ENCODE measurements around the gene CPED1. TPM values are rescaled to one million over a fixed set of nuclear protein-coding genes. Genes with fewer than 3 reads are reported as not detected.

The CPED1 gene
- total RNA-seq, 1 donor from 2014 or later: 58.6 TPM

DNA sequence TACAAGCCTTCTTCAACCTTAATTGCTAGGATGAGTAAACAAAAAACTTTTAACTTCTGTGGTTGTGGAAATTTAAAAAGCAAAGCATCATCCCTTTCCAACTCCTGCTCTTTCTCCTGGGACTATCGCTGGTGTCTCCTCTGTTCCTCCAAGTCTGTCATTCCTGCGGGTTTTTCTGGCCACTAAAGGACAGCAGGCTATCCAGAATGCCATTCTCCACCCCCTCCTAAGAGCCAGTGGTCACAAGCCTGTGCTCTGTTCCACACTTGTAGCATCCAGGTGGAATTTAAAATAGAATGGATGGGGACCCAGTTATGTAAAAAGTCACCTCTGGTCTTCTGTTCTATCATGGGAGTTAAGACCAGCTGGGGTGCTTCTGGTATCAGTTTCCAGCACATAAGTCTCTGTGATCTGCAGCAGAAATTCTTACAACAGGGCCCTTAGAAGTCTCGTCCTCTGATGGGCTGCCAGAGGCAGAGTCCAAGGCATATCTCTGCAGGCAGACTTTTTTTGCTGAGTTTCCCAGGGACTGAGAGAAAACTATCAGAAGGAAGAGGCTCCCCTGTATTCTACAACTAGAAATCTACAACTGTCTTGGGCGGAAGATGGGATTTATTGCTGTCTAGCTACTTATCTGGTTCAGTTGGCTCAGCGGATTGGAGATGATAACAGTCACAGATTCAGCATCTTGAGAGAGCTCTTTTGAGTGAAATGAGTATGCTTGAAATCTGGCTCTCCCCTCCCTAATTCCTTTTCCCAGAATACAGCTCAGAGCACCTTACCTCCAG, 335.2 kb downstream of the CPED1 start:
- DNase-seq (ENCODE audit: low spot score): no peak

DNA sequence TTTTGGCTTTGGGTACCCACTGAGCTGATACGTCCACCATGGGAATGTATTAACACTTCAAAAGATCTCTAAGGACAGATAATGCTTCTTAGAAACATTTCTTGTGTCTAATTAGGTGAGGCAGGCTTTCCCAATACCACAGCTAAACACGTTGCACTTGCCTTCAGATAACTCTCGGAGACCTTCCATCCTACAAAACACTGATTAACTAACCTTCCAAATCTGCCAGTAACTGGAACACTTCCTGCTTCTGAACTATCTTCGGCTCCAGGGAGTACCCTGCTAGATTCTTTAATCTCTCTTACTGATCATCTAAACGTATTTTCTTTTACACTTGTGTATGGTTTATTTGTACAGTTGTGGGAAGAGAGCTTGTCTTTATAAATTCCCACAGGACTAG, 339.2 kb downstream of the CPED1 start:
- DNase-seq (ENCODE audit: low spot score): no peak

GRCh38 chr7:121328508-121329190, 340.1 kb downstream of the CPED1 start, which contains the start of gene WNT16:
TSS of gene WNT16 (plus strand) at chr7:121329000. CDS start at chr7:121329293, 293 bp downstream.
- DNase-seq (ENCODE audit: low spot score): no peak

GRCh38 chr7:121329191-121330052, 340.9 kb downstream of the CPED1 start:
- no peak for DNase-seq (ENCODE audit: low spot score)

GRCh38 chr7:121330053-121330833, 341.7 kb downstream of the CPED1 start:
- no peak for DNase-seq (ENCODE audit: low spot score)

- no peak for DNase-seq (ENCODE audit: low spot score)
Observed at GRCh38 chr7:121331048-121331447, 342.5 kb downstream of the CPED1 start.

GRCh38 chr7:121331574-121331973, 343.1 kb downstream of the CPED1 start:
- DNase-seq (ENCODE audit: low spot score): no peak

GRCh38 chr7:121334376-121334775, 345.9 kb downstream of the CPED1 start:
- no peak for DNase-seq (ENCODE audit: low spot score)

GRCh38 chr7:121334875-121335648, 346.6 kb downstream of the CPED1 start:
- no peak for DNase-seq (ENCODE audit: low spot score)

- no peak for DNase-seq (ENCODE audit: low spot score)
Observed at GRCh38 chr7:121336579-121336978, 348.1 kb downstream of the CPED1 start.

DNA sequence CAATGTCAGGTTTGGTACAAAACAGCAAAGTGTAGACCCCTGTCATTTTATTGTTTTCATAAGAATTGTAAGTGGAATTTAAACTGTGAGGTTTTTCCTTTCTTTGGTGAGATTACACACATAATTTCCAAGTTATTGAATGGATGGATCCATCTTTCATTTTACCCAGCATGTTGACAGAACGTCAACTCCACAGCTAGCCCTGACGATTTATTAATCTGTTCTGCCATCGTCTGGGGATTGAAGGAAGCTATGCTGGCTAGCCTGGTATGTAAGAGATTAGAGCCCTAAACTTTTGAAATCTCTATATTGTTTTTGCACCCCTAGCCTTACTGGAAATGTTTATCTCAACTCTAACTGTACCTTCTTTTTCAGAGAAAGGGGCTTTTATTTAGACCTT, 348.9 kb downstream of the CPED1 start:
- no peak for DNase-seq (ENCODE audit: low spot score)

DNA sequence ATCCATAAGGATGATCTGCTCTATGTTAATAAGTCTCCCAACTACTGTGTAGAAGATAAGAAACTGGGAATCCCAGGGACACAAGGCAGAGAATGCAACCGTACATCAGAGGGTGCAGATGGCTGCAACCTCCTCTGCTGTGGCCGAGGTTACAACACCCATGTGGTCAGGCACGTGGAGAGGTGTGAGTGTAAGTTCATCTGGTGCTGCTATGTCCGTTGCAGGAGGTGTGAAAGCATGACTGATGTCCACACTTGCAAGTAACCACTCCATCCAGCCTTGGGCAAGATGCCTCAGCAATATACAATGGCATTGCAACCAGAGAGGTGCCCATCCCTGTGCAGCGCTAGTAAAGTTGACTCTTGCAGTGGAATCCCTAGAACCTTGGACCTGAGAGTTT, 350.6 kb downstream of the CPED1 start:
- no peak for DNase-seq (ENCODE audit: low spot score)

GRCh38 chr7:121341933-121342332, 353.4 kb downstream of the CPED1 start:
- no peak for DNase-seq (ENCODE audit: low spot score)

- no peak for DNase-seq (ENCODE audit: low spot score)
Observed at GRCh38 chr7:121342631-121343030, 354.1 kb downstream of the CPED1 start.

DNA sequence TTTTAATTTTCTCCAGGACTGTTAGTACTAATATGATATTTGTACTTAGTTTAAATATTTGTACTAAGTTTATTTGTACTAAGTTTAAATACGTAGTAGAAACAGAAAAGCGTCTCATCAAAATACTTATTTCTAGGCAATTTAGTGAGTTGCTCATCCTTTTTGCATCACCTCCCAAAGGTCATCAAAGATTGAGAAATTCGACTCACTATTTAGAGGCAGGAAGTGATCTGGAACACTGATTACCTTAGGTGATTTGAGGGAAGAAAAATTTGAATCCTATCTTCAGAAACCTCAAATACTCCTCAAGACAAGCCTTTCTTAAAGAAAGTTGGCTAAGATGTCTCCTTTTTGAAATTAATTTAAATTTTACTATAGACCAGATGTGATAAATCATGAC, 354.8 kb downstream of the CPED1 start:
- DNase-seq (ENCODE audit: low spot score): no peak

- no peak for DNase-seq (ENCODE audit: low spot score)
Observed at GRCh38 chr7:121344093-121344492, 355.6 kb downstream of the CPED1 start.

DNA sequence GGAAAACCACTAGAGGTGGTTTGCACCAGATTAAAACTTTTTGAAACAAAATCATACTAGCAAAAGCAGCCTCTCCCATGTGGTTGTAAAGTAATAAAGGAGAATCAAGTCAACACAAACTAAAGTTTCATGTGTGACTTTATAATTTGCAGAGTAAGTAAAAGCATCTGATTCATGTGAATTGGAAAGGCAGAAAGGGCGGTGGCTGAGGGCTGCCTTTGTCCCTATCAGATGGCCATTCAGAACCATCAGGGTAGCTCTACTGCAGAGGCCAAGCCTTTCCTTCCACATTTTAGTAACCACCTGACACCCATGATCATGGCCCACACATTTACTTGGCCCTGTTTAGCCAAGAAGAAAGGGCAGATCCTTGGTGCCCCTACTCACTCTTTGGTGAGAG, 356.0 kb downstream of the CPED1 start:
- no peak for DNase-seq (ENCODE audit: low spot score)

Measured in mucosa of gallbladder (tissue), 1 donor.